NCI-H1092 (cell line): Measurements from ENCODE around the gene P4HB.

ENCODE experiments used
- DNase-seq: peaks from one replicate; lab custom pipeline; 2025; lab: John Stamatoyannopoulos, UW

Gene P4HB

GRCh38 chr17:81810892-81811704 lies 49.2 kb downstream of the P4HB start:
- DNase-seq: no peak

- no peak for DNase-seq
Observed at GRCh38 chr17:81810476-81810875, 49.9 kb downstream of the P4HB start.

DNA sequence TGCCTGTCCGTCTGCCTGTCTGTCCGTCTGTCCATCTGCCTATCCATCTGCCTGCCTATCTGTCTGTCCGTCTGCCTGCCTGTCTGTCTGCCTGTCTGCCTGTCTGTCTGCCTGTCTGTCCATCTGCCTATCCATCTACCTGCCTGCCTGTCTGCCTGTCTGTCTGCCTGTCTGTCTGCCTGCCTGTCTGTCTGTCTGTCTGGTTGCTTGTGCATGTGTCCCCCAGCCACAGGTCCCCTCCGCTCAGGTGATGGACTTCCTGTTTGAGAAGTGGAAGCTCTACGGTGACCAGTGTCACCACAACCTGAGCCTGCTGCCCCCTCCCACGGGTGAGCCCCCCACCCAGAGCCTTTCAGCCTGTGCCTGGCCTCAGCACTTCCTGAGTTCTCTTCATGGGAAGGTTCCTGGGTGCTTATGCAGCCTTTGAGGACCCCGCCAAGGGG lies 50.8 kb downstream of the P4HB start:
- DNase-seq: no peak

- no peak for DNase-seq
Observed at GRCh38 chr17:81808778-81809555, 51.4 kb downstream of the P4HB start.

DNA sequence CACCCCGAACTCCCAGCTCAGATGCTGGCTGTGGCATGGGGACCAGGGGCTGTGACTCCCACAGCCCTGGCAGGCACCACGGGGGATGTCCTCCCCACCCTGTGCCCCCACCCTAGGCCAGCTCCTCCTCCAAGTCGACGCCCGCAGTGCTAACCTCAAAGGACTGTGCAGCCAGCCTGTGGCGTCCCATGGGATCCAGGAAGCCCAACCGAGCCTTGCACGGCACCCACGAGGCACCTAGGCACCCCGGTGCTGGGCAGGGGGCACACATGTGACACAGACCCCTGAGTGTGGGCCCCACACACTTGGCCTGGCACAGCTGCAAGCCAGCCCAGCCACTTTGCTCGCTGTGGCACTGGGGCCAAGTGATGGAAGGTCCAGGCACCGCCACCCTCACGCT lies 52.5 kb downstream of the P4HB start:
- no peak for DNase-seq

DNA sequence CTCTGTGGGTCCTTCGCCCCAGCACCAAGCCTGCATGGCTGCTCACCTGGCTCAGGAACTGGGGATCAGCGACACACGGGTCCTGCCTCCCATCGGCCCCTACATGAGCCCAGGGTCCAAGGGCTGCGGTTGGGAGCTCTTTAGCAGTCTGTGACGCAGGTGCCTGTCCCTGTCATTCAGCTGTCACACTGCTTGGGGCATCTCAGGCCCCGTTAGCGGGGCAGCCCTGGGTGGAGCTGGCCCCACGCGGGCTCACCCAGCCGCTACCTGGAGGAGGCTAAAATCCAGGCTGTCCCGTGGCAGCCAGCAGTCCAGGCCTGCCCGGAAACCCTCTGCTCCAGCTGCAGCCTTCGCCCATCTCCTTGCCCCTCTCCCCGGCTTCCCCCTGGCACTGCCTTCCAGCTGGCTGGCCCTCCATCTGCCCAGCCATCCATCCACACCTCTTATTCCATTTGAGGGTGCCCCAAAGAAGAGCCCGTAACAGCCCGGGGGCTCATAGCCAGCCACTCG lies 53.1 kb downstream of the P4HB start:
- DNase-seq: no peak

DNA sequence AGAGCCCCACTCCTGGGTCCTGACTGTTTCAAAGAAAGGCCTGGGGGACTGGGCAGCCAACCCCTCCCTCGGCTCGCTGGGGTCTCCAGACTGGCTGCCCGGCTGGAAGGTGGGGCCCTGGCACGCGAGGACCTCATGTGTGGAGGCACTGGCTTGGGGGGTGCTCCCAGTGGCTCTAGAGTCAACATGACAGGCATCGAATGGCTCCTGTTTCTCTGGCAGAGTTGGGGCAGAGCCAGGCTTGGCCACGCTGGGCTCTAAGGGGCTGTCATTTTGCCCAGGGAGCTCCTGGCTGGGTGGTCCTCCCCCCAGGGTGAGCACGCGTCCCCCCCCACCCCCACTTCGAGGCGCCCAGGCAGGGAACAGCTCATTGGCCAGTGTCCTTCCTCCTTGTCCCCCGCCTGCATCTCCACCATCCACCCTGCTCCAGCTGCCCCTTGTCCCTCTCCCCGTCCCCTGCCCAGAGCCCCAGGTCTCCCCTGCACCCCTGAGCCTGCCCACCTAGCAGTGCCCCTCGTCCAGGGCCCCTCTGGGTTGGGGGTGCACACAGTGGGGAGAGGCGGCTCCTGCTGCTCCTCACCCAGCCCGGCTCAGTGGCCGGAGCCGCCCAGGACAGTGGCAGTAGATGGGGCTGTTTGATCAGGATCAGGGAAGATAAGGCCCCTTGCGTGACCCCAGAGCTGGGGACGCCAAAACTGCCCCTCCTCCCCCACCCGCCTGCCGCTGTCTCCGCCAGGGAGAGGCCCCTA lies 53.7 kb downstream of the P4HB start:
- DNase-seq: no peak

- no peak for DNase-seq
Observed at GRCh38 chr17:81805707-81806460, 54.5 kb downstream of the P4HB start.

- DNase-seq: no peak
Observed at GRCh38 chr17:81804559-81805399, 55.6 kb downstream of the P4HB start.

DNA sequence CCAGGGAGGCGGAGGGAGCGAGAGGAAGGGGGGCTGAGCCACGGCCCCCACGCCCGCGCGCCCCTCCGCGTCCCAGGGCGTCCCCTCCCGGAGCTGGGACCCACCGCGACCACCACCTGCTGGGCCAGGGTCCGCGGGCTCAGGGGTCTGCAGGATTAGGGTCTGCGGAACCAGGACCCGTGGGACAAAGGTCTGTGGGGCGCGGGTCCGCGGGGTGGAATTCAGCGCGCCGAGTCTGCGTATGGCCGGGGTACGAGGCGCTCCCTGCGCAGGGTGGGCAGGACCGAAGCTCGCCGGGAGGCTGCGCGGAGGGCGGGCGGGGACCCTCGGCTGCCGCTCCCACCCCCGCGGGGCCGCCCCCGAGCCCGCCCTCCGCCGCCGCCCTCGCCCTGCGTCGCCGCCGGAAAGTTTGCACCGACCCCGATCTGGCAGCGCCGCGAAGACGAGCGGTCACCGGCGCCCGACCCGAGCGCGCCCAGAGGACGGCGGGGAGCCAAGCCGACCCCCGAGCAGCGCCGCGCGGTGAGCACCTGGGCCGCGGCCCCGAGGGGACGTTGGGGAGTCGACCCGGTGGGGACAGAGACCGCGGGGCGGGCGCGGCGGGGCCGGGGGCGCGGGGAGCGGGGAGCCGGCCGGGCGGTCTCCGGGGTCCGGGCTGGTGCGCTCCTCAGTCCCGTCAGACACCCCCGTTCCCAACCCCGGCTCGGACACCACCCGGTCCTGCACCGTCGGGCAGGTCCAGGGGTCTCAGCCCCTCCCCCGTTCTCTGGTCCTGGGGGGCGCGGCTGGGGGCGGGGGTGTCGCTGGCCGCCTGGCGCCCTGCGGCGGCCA lies 56.4 kb downstream of the P4HB start, which contains the start of gene GCGR:
GCGR (plus strand) TSS at position 423 of the 831 bp plus-strand sequence. CDS start 4,869 bp downstream, outside the sequence.
- no peak for DNase-seq

GRCh38 chr17:81802856-81803643 lies 57.3 kb downstream of the P4HB start:
- DNase-seq: no peak

DNA sequence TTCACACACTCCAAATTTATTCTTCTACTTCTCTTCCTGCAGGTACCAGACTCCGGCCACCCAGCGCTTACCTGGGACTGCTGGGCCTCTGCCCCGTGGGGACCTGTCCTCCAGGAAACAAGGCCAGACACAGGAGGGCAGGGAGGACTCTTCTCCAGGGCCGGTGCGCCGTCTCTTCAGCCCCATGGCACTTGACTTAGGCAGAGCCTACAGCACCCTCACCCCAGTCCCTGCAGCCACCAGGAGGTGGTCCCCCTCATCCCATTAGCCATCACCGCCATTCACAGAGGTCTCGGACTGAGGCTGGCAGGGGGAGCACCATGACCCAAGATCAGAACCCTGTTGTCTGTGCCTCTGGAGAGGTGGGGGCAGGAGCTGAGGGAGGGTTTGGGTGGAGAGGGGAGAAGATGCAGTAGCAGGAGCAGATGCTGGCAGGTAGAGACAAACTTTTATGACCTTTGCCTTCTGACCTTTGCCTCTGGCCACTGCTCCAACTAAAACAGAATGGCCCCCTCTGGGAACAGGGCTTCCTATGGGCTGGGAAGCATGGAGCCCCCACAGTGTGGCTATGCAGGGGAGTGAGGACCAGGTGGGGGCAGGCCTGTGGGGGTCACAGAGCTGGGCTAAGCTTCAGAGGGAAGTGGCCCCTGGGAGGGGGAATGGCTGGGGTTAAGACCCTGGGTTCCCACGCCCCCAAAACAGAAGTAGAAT lies 58.1 kb downstream of the P4HB start:
- DNase-seq: no peak

GRCh38 chr17:81801327-81801726 lies 59.0 kb downstream of the P4HB start:
- no peak for DNase-seq

DNA sequence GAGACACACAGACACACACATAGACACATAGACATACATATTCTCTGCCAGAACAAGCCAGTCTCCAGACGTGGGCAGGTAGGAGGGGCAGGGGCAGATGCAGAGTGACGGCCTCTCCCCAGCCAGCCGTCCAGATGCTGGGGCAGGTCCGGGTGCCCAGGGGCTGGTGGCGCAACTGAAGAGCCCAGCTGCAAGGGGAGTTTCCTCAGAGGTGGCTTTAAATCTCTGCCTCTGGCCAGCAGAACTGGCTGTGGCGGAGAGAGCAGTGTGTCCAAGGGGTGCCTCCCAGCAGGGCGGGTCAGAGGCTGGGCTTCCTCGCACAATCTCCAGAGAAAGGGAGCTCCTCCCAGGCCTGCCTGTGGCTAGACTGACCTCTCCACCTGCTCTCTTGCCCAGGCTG lies 65.8 kb downstream of the P4HB start:
- no peak for DNase-seq

- no peak for DNase-seq
Observed at GRCh38 chr17:81794074-81794476, 66.3 kb downstream of the P4HB start.
